ENCODE measurements around the gene NAT14. TPM values are rescaled to one million over a fixed set of nuclear protein-coding genes. Genes with fewer than 3 reads are reported as not detected.
A peak's percentile ranks its signal among the peaks of the same experiment; 100 is the strongest.

Gene NAT14
- total RNA-seq (10 to 100 TPM in 1 of 2 experiments, 1 to 10 TPM in 1; 8.0 to 10.4 TPM), polyA plus RNA-seq (1 to 10 TPM; 4.1 to 8.8 (median 7.7) TPM), total RNA-seq (3.4 to 11.1 (median 6.8) reads per million in 6 experiments)

- Mint-ChIP-seq H3K4me3 (peak within 1 kb of the TSS; percentile 67 to 88 (median 79)), H3K27ac (peak within 1 kb of the TSS; percentile 63 to 97 (median 91)), H3K4me1 (peaks cover 6 to 17% (median 16%) of the 10 kb centered on the region in 4 donors), H3K27me3 (no peaks in the 10 kb centered on the region), H3K9me3 (no peaks in the 10 kb centered on the region), H3K36me3 (peaks cover 0 to under 1% (median 0%) of the 10 kb centered on the region in 3 donors)
- DNase-seq (peak; percentile 57 to 83 (median 76)), ATAC-seq (peak; percentile 70 to 82)
- POLR2A ChIA-PET = interaction anchor here (1.0 to 2.1 kb wide), 6 partner anchors 8 to 367 kb away, joined by 3 to 20 read pairs (median 6); partner anchors contain the start of genes PPP1R12C, U2AF2 and ZNF628
Observed at GRCh38 chr19:55484593-55485438, at the start of gene NAT14. Gene NAT14 (plus strand): TSS chr19:55485188. CDS start chr19:55485709, 521 bp downstream.

GRCh38 chr19:55436847-55437246 is 48.1 kb upstream of the NAT14 start:
- no peak overlapping the region for H3K27ac Mint-ChIP-seq
- no peak overlapping the region for H3K4me3 Mint-ChIP-seq
- peaks cover 0 to 5% (median 0%) of the 10 kb centered on the region in 9 donors for H3K9me3 Mint-ChIP-seq
- peaks cover 35 to 67% (median 52%) of the 10 kb centered on the region in 5 donors for H3K27me3 Mint-ChIP-seq
- POLR2A ChIA-PET = no interaction called here
- peaks cover 0 to 14% (median 5%) of the 10 kb centered on the region in 3 donors for H3K36me3 Mint-ChIP-seq
- ATAC-seq (no peak), DNase-seq (no peak)
- peaks cover 13 to 17% (median 14%) of the 10 kb centered on the region in 4 donors for H3K4me1 Mint-ChIP-seq

- POLR2A ChIA-PET = interaction anchor here (0.6 kb wide), 1 partner anchor 56 kb away, joined by 3 read pairs; no protein-coding TSS in a partner anchor
- DNase-seq = no peak
- Mint-ChIP-seq H3K4me1 (peaks cover 13 to 19% (median 15%) of the 10 kb centered on the region in 4 donors), H3K27ac (no peak overlapping the region), H3K27me3 (peaks cover 32 to 63% (median 47%) of the 10 kb centered on the region in 5 donors), H3K9me3 (peaks cover 0 to 5% (median 0%) of the 10 kb centered on the region in 9 donors), H3K4me3 (no peak overlapping the region), H3K36me3 (peaks cover 0 to 14% (median 5%) of the 10 kb centered on the region in 3 donors)
- peak in 1 of 2 donors; percentile 34 for ATAC-seq
Observed at GRCh38 chr19:55437410-55437809, 47.6 kb upstream of the NAT14 start.

- Mint-ChIP-seq H3K4me3 (no peak overlapping the region), H3K27ac (peak overlapping the region in 1 of 10 donors; percentile 35), H3K27me3 (peaks cover 36 to 74% (median 55%) of the 10 kb centered on the region in 5 donors), H3K4me1 (peaks cover 19 to 28% (median 22%) of the 10 kb centered on the region in 4 donors), H3K9me3 (peaks cover 0 to 5% (median 0%) of the 10 kb centered on the region in 9 donors), H3K36me3 (peaks cover 0 to 14% (median 5%) of the 10 kb centered on the region in 3 donors)
- ATAC-seq (no peak), DNase-seq (no peak)
- POLR2A ChIA-PET = no interaction called here
Observed at GRCh38 chr19:55439052-55439451, 45.9 kb upstream of the NAT14 start.

GRCh38 chr19:55440411-55441105 is 44.4 kb upstream of the NAT14 start:
- H3K9me3 Mint-ChIP-seq = peaks cover 0 to 5% (median 0%) of the 10 kb centered on the region in 9 donors
- H3K4me3 Mint-ChIP-seq = peak overlapping the region in 9 of 10 donors; percentile 1 to 72 (median 59)
- POLR2A ChIA-PET = no interaction called here
- peak in 1 of 2 donors; percentile 49 for ATAC-seq
- peak overlapping the region in 1 of 10 donors; percentile 63 for H3K27ac Mint-ChIP-seq
- peaks cover 46 to 87% (median 64%) of the 10 kb centered on the region in 5 donors for H3K27me3 Mint-ChIP-seq
- no peak for DNase-seq
- peaks cover 19 to 28% (median 23%) of the 10 kb centered on the region in 4 donors for H3K4me1 Mint-ChIP-seq
- peaks cover 0 to 15% (median 5%) of the 10 kb centered on the region in 3 donors for H3K36me3 Mint-ChIP-seq

GRCh38 chr19:55441319-55441691 is 43.7 kb upstream of the NAT14 start:
- H3K27me3 Mint-ChIP-seq = peaks cover 49 to 86% (median 64%) of the 10 kb centered on the region in 5 donors
- peaks cover 0 to 15% (median 5%) of the 10 kb centered on the region in 3 donors for H3K36me3 Mint-ChIP-seq
- peak overlapping the region in 9 of 10 donors; percentile 3 to 72 (median 57) for H3K4me3 Mint-ChIP-seq
- H3K27ac Mint-ChIP-seq = peak overlapping the region in 2 of 10 donors; percentile 26 to 63
- POLR2A ChIA-PET = no interaction called here
- ATAC-seq (peak in 1 of 2 donors; percentile 26), DNase-seq (no peak)
- peaks cover 19 to 28% (median 23%) of the 10 kb centered on the region in 4 donors for H3K4me1 Mint-ChIP-seq
- peaks cover 0 to 5% (median 0%) of the 10 kb centered on the region in 9 donors for H3K9me3 Mint-ChIP-seq

GRCh38 chr19:55441692-55442321 is 43.2 kb upstream of the NAT14 start:
- POLR2A ChIA-PET = no interaction called here
- peak; percentile 22 to 24 for ATAC-seq

GRCh38 chr19:55442372-55442961 is 42.5 kb upstream of the NAT14 start:
- no peak for DNase-seq
- Mint-ChIP-seq H3K36me3 (peaks cover 0 to 13% (median 5%) of the 10 kb centered on the region in 3 donors), H3K27me3 (peaks cover 41 to 75% (median 54%) of the 10 kb centered on the region in 5 donors), H3K27ac (no peak overlapping the region), H3K4me1 (peaks cover 17 to 28% (median 23%) of the 10 kb centered on the region in 4 donors), H3K9me3 (peaks cover 0 to 5% (median 0%) of the 10 kb centered on the region in 9 donors), H3K4me3 (peak overlapping the region in 3 of 10 donors; percentile 19 to 59 (median 40))
- POLR2A ChIA-PET = no interaction called here
- ATAC-seq = peak; percentile 61 to 67

More at GRCh38 chr19:55441692-55442321, 43.2 kb upstream of the NAT14 start:
- peaks cover 45 to 82% (median 61%) of the 10 kb centered on the region in 5 donors for H3K27me3 Mint-ChIP-seq
- peak overlapping the region in 1 of 10 donors; percentile 60 for H3K27ac Mint-ChIP-seq
- DNase-seq = no peak
- H3K4me1 Mint-ChIP-seq = peaks cover 19 to 28% (median 23%) of the 10 kb centered on the region in 4 donors
- H3K36me3 Mint-ChIP-seq = peaks cover 0 to 15% (median 5%) of the 10 kb centered on the region in 3 donors
- peaks cover 0 to 5% (median 0%) of the 10 kb centered on the region in 9 donors for H3K9me3 Mint-ChIP-seq
- peak overlapping the region; percentile 3 to 72 (median 46) for H3K4me3 Mint-ChIP-seq

- Mint-ChIP-seq H3K4me1 (peaks cover 17 to 28% (median 23%) of the 10 kb centered on the region in 4 donors), H3K27ac (peak within 1 kb of the TSS in 2 of 10 donors; percentile 41 to 58), H3K27me3 (peaks cover 41 to 69% (median 51%) of the 10 kb centered on the region in 5 donors), H3K4me3 (peak within 1 kb of the TSS in 8 of 10 donors; percentile 10 to 59 (median 45)), H3K36me3 (peaks cover 0 to 13% (median 5%) of the 10 kb centered on the region in 3 donors), H3K9me3 (peaks cover 0 to 5% (median 0%) of the 10 kb centered on the region in 9 donors)
- ATAC-seq (peak in 1 of 2 donors; percentile 31), DNase-seq (no peak)
- POLR2A ChIA-PET = no interaction called here
Observed at GRCh38 chr19:55443045-55443823, 41.8 kb upstream of the NAT14 start, which contains the start of gene SHISA7. Gene SHISA7 (minus strand): TSS chr19:55443300. CDS start chr19:55442863, 437 bp downstream.

- POLR2A ChIA-PET = no interaction called here
- peaks cover 0 to 5% (median 0%) of the 10 kb centered on the region in 9 donors for H3K9me3 Mint-ChIP-seq
- peak overlapping the region in 4 of 10 donors; percentile 41 to 59 (median 48) for H3K4me3 Mint-ChIP-seq
- ATAC-seq (no peak), DNase-seq (no peak)
- peaks cover 17 to 28% (median 22%) of the 10 kb centered on the region in 4 donors for H3K4me1 Mint-ChIP-seq
- peaks cover 41 to 62% (median 45%) of the 10 kb centered on the region in 5 donors for H3K27me3 Mint-ChIP-seq
- peak overlapping the region in 2 of 10 donors; percentile 41 to 58 for H3K27ac Mint-ChIP-seq
- peaks cover 0 to 12% (median 5%) of the 10 kb centered on the region in 3 donors for H3K36me3 Mint-ChIP-seq
Observed at GRCh38 chr19:55443824-55444480, 41.0 kb upstream of the NAT14 start.
